ENCODE data around the gene USP19. TPM values are rescaled to one million over a fixed set of nuclear protein-coding genes. Genes with fewer than 3 reads are reported as not detected.

Gene USP19
- total and polyA plus RNA-seq, 2 of the 8 experiments (the other 6 are each of a cell fraction or from before 2014, with no cell fraction given): 46.4 to 65.8 TPM

GRCh38 chr3:49162751-49163419 lies 42.3 kb upstream of the USP19 start:
- Histone ChIP-seq H2BK120ac (replicated peaks; ENCODE audit: low read depth, low read length) (no peak overlapping the region), H3K4me3 (ENCODE audit: extremely low read depth in 1 of 4, insufficient read depth in 2 of 4, low read depth in 3 of 4, low read length in 4 of 4) (no peak overlapping the region), H3K56ac (replicated peaks; ENCODE audit: insufficient read length, low read depth, low read length) (no peak overlapping the region), H3K23me2 (ENCODE audit: low read depth, low read length) (peaks cover 9% of the 10 kb centered on the region), H3K4ac (replicated peaks; ENCODE audit: insufficient read length, low read depth, low read length) (no peak overlapping the region), H2BK20ac (ENCODE audit: low read length) (no peak overlapping the region), H4K91ac (replicated peaks; ENCODE audit: insufficient read length, low read length) (no peak overlapping the region), H3K79me2 (ENCODE audit: control insufficient read depth in 1 of 2, insufficient read depth in 2 of 2, low read length in 2 of 2) (peaks cover 9 to 25% of the 10 kb centered on the region in 2 experiments; a peak in 3 of 4 replicates), H3K4me1 (replicated peaks in 1 of 4; ENCODE audit: control insufficient read depth in 3 of 4, insufficient read depth in 4 of 4, low read length in 3 of 4) (peaks cover 0 to 11% (median 4%) of the 10 kb centered on the region in 4 experiments; a peak in 4 of 7 replicates), H3K18ac (ENCODE audit: extremely low read depth, low read length) (no peak overlapping the region), H2BK15ac (ENCODE audit: low read length) (no peak overlapping the region), H3K4me2 (ENCODE audit: insufficient read depth in 1 of 2, low read depth in 2 of 2, low read length in 2 of 2) (no peak overlapping the region), H3K9me3 (ENCODE audit: insufficient read depth in 2 of 2, low read depth in 1 of 2, low read length in 1 of 2) (no peaks in the 10 kb centered on the region), H2BK12ac (ENCODE audit: low read depth, low read length) (no peak overlapping the region), H2AK5ac (ENCODE audit: low read depth, low read length) (no peak overlapping the region), H3K14ac (ENCODE audit: insufficient read length) (no peak overlapping the region), H3K23ac (ENCODE audit: insufficient read length) (no peak overlapping the region), H4K8ac (ENCODE audit: extremely low read depth, insufficient read depth, low read length) (no peak overlapping the region), H3K79me1 (ENCODE audit: low read depth, low read length) (peaks cover 23% of the 10 kb centered on the region), H3K36me3 (ENCODE audit: control insufficient read depth in 2 of 4, insufficient read depth in 4 of 4, low read length in 3 of 4) (peaks cover 5 to 20% (median 12%) of the 10 kb centered on the region in 4 experiments), H2AFZ (ENCODE audit: low read length) (no peak overlapping the region), H3K27ac (ENCODE audit: low read depth, low read length) (no peak overlapping the region), H4K5ac (ENCODE audit: insufficient read length, low read depth, low read length) (no peak overlapping the region), H3K9ac (replicated peaks in 1 of 4; ENCODE audit: extremely low read depth in 1 of 4, low read depth in 3 of 4, low read length in 3 of 4) (no peak overlapping the region), H4K20me1 (replicated peaks in 1 of 2; ENCODE audit: control insufficient read depth in 1 of 2, insufficient read depth in 2 of 2, low read length in 2 of 2) (peaks cover 3 to 18% of the 10 kb centered on the region in 2 experiments), H2BK5ac (ENCODE audit: low read depth, low read length) (no peak overlapping the region), H3K27me3 (replicated peaks in 1 of 4; ENCODE audit: control insufficient read depth in 3 of 4, extremely low read depth in 1 of 4, insufficient read depth in 3 of 4, low read length in 3 of 4) (peaks cover 0 to 3% (median 0%) of the 10 kb centered on the region in 4 experiments; a peak in 1 of 7 replicates)
- DNase-seq (ENCODE audit: low read depth in 1 of 2, low spot score in 2 of 2) (no peak), FAIRE-seq (no peak)
- ChIA-PET CTCF (ENCODE audit: partially characterized antibody) (interaction anchor here (0.6 to 1.4 kb wide), 5 partner anchors 8 to 290 kb away, joined by 3 to 4 read pairs (median 3); partner anchors contain the start of genes KLHDC8B and USP19), POLR2A (ENCODE audit: partially characterized antibody) (interaction anchor here (1.3 to 4.3 kb wide), 3 partner anchors 7 to 17 kb away, joined by 3 to 15 read pairs (median 8); partner anchors contain the start of gene KLHDC8B)
- WGBS, 2 experiments (ENCODE audit: extremely low coverage in 1 of 2, insufficient coverage in 1 of 2, insufficient read length in 1 of 2, insufficient replicate concordance in 2 of 2, low coverage in 1 of 2, low lambda C conversion rate in 2 of 2, missing lambda C conversion rate in 1 of 2): 94% methylated on average over 21 of the region's 21 CpGs; no CpG with 5 or more reads in 1 of the 2 experiments
- TF ChIP-seq BRCA1 (IDR thresholded peaks at IDR 0.05; ENCODE audit: low read depth, low read length) (no peak), FOSL1 (IDR thresholded peaks at IDR 0.05; ENCODE audit: insufficient read depth, low read depth, low read length) (no peak), TCF12 (IDR thresholded peaks at IDR 0.05; ENCODE audit: low read depth, low read length) (no peak), TBP (IDR thresholded peaks at IDR 0.05; ENCODE audit: low read depth, low read length) (no peak), HDAC6 (IDR thresholded peaks at IDR 0.05; ENCODE audit: low read depth, low read length) (no peak), SP4 (IDR thresholded peaks at IDR 0.05; ENCODE audit: low read length) (no peak), RXRA (IDR thresholded peaks at IDR 0.05; ENCODE audit: insufficient read depth, low read depth, low read length) (no peak), JUND (IDR thresholded peaks at IDR 0.05; ENCODE audit: low read length) (no peak), ATF3 (IDR thresholded peaks at IDR 0.05; ENCODE audit: insufficient read depth, low read depth, low read length) (no peak), USF2 (IDR thresholded peaks at IDR 0.05; ENCODE audit: low read length) (no peak), CBX5 (IDR thresholded peaks at IDR 0.05; ENCODE audit: low read depth, low read length) (no peak)
